Dermis microvascular lymphatic vessel endothelial cell (primary cell): ENCODE measurements around the gene DEPDC1B. TPM values are rescaled to one million over a fixed set of nuclear protein-coding genes. Genes with fewer than 3 reads are reported as not detected.
"Not testable (repeated sequence)": the region's sequence is repeated elsewhere in the genome, so short reads cannot be mapped to it uniquely, and the experiment has no call there.

Experiments used
- DNase-seq, 2 donors: peaks; one replicate each; pipeline versions ENCODE4 v3.0.0 to v3.0.0-alpha.2; 2010; ENCODE audit warnings: low read depth in 2 of 2
- total RNA-seq: library from RNA; depleted of rRNA; stranded (reverse); fragments of >200 nt; gene quantifications from 2 replicates; pipeline ENCODE4 v1.2.1, GENCODE V29; 2014

DEPDC1B gene
- total RNA-seq, 1 donor from 2014 or later = 9.9 TPM

DNA sequence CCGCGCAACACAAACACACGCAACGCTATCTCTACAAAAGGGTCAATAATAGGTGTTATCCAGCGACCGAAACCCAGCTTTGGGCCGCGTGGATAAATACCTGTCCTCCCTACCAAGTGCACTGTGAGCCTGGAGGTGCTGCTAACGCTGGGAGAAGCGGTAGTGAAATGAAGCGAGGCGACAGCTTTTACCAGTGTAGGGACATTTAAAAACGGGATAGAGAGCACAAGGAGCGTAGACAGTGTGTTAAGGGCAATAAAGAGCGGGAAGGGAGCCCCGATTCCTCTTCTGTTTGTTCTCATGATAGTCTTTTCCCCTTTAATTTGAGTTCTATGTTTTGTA is 421 bp upstream of the DEPDC1B start:
- DNase-seq = peak in 1 of 2 donors; percentile 21

DNA sequence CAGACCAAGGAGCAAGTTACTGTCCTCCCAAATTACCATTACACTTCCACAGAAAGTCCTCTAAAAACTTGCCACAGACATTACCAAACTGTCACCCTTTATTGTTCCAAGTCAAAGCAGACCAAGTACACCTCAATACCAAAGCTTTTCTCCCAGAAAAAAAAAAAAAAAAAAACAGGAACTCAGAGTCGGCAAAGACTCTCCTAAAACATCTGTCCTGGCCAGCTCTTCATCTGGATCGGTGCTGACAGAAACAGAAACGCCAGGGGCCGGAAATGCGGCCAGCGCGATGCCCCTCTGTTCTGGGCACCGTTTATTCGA is 718 bp downstream of the DEPDC1B start:
- no peak for DNase-seq

DNA sequence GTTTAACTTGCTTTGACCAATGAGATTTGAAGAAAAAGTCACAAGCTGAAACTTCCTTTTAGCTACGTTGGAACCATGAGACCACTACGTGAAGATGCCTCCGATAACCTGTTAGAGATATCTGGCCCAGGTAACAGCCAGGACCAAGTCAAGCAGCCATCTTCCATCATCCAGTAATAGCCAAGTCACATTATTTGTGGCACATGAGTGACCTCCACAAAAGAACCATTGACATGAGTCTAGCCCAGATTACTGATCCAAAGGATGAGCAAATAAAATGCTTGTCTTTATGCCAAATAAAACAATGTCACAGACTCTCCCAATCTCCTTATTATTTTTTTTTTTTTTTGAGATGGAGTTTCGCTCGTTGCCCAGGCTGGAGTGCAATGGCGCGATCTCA is 1.6 kb downstream of the DEPDC1B start:
- DNase-seq = no peak

DNA sequence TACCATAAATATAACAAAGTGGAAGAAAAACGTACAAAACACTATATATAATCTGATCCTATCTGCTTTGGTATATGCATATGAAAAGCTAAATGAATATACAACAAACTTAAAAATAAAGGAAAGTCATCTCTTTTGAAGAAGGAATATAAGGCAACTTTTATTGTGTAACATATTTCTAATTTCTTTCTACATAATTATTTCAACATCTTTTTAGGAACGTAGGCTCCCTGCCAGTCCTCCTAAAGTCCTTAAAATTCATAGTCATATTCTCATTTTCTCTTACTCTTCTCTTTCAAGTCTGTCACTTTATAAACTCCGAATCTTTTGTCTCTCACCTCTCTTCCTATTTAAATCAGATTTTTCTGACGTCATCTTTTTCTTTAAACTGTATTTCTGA is 9.6 kb downstream of the DEPDC1B start:
- no peak for DNase-seq

DNA sequence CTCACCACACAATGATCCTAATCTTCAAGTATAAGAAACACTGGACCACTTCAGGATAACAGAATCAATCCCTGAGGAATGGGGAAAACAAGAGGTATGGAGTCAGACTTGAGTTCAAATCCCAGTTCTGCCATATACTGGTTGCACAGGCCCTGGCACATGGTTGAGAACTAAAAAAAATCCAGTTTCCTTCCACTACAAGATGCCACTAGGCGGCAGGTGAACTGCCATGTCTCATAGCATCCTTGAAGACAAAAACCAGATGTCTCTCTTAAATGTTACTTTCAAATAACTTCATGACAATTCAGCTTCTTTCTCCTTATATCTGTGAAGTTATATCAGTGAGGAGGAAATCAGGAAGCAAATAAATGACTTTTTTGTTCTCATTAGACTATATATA is 11.0 kb downstream of the DEPDC1B start:
- DNase-seq = no peak

DNA sequence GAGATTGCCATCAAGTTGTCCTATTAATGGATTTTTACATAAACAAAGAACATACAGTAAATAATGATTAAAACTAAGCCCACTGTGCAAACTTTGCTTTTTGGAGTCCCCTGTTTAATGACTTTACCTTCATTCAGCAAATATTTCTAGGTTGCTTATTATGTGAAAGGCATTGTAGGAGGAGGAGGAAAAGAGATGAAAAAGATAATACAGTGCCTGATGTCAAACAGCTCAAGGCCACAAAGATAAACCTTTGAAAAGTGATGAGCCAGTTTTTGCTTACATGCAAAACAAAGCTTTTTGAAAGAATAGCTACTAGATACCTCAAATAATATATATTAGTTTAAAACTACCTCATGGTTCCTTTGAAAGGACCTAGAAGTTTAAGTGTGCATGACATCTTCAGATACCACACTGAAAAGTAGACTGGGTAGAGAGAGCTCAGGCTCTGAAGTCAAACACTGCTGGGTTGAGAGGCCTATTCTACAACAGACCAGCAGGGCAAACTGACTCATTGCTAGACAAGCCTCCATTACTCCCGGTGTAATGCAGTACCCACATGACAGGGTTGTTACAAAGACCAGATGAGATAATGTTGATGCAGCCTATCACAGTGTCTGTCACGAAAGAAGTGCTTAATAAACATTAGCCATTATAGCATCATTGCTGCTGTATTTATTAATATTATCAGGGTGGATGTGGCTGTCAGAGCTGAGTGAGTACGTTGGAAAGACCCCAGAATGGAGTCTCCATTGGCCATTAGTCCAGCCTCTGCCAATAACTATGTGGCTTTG is 11.8 kb downstream of the DEPDC1B start:
- peak; percentile 23 to 36 for DNase-seq

DNA sequence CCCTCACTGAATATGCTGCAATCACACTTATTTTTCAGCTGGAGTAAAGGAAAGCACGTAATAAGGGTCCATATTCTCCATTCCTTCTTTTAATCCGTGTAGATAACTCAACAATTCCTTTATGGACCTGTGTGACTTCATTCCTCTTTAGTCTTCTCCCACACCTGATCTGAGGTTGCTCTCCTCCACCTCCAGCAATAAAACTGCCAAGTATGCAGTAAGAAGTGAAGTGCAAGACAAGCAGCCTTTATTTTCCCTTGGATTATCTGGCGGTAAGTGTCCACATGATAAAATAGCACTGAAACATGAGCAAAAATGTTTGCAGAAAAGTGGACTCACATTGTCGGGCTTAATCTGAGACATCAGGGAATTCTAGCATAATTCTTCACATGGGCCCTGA is 13.8 kb downstream of the DEPDC1B start:
- no peak for DNase-seq

DNA sequence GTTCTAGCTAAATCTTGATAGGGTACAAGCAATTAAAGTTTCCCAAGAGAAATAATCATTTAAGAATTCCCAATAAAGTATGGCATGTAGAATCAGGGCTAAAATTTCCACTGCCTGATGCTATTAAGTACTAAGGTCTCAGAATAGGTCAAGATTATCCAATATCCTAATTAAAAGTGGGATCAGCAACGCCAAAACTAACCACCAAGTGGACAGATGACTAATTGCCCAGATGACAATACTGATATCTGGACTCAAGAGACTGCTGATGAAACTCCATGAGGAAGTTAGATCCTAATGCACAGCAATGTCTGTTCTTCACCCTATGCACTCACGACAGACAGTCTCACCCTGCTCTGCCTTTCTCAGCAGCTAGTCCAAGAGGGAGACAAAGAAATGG is 14.3 kb downstream of the DEPDC1B start:
- no peak for DNase-seq

DNA sequence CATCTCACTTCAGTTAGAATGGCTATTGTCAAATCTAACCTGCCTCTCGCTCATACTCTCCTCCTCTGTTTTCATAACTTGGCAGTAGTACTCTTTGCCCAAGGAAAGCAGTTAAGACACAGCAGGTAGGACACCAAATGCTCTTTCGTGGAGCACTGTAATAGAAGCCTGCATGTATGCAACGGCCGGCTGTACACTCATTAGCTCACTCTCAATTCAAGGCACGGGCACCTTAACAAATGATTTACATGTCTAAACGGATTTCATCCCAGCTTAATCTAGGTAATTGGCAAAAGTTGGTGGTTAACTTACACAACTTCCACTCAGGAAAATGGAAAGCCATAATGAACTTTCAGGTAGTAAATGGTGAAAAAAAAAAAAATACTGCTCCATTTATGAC is 14.9 kb downstream of the DEPDC1B start:
- DNase-seq = no peak

DNA sequence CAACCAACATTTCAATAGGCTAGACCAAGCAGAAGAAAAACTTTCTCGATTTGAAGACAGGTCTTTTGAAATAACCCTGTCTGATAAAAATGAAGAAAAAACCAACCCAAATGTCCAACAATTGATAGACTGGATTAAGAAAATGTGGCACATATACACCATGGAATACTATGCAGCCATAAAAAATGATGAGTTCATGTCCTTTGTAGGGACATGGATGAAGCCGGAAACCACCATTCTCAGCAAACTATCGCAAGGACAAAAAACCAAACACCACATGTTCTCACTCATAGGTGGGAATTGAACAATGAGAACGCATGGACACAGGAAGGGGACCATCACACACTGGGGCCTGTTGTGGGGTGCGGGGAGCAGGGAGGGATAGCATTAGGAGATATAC is 18.0 kb downstream of the DEPDC1B start:
- DNase-seq = not testable (repeated sequence)

DNA sequence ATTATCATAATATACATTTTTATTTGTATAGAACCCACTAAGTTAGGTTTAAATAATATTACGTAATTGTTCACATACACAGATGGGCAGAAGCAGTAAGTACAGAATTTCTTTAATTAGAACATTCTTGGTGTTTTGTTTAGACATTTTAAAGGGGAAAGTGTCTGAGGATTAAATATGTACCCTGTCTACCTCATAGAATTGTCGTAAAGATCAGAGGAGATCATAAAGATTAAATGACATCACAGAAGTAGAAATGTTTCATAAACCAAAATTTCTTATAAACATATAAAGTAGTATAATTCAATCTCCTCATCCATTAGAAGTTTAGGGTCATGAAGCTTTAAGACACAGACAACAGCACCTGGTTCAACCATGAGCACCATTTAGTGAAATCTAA is 20.1 kb downstream of the DEPDC1B start:
- no peak for DNase-seq

DNA sequence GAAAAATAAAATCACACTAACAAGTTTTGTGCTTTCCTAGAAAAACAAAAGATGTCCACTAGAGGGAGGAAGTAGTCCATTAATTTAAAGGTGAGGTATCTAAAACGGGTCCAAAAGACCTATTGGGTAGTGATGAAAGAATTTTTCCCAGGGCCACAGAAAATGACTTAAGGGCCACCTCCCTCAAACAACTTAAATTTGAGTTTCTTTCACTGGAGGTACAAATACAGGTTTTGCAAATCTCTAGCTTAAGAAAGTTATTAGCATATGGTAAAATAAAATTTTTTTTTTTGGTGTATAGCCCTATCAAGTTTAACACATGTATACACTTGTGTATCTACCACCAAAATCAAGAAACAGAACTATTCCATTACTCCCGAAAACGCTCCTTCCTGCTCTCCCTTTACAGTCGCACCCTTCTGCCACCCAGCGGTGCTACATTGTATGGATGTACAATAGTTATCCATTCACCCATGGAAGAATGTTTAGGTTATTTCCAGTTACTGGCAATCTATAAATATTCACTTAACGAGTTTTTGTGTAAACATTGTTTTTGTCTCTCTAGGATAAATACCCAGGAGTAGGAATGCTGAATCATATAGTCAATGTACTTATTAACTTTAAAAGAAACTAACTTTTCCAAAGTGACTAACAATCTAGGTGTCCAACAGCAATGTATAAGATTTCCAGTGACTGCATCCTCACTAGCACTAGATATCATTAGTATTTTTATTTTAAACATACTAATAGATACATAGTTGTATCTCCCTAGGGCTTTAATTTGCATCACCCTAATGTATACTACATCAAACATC is 21.9 kb downstream of the DEPDC1B start:
- peak; percentile 40 to 55 for DNase-seq

DNA sequence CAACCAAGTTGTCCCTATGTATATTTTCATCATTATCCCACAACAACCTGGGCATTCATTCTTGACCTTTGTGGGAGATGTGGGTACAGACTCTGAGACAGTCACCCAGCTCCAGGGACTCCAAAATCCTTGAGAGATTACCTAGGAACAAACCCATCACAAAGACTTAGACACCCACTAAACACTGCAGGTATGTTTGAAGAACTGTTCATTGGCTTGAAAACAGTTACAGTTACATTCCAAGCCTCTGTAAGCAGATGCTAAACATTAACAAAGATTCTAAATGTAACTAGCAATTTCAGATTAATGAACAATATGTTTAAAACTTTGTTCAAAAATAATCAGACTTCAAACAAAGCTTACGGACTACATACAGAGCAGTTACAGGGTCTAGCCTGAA is 24.7 kb downstream of the DEPDC1B start:
- DNase-seq = no peak

DNA sequence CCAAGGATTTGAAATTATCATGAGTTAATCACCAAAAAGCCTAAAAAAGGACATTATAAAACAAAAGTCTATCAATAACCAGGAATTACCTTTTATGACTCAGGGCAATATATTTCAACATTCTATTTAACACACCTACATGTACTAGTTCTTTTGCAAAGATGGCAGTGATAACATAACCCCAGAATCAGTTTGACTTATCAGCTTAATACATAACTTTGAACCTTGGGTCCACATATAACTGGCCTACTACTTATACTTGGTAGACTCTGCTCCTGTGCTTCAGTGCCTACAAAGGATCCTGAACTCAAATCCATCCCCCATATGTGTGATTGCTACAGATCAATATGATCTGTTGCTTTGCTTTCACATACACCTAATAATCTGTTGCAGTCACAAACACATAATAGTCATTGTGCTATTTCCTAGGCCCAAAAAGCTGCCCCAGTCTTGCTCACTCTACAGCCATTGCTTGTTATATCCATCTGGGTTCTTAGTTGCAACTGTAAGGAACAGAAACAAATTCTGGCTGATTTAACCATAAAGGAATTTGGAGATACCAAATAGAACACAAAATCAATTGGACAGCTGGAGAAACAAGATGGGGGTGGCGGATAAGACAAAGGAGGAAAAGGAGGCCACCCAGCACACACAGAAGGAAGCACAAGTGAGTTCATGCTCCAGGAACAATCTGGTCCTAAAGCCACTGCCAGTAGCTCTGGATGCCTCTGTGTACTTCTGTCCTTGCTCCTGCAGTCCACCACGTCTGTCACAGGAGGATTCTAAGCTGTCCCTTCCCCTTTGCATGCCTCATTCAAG is 25.5 kb downstream of the DEPDC1B start:
- no peak for DNase-seq

DNA sequence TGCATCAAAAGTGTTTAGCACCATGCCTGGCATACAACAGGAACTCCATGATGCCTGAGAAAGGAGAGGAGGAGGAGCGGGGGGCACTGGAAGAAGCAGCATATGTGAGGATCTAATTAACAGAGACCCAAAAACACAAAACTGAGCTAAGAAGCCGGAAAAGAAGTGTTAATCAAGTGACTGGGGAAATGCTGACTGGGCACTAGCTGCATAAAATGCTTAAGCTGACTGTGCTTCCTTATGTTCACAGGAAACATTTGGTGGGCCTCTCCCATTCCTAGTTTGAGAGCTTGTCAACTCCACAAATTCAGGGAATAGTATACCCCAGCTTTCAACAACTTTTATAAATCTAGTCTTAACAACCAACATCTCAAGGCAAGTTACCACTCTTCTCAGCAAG is 26.6 kb downstream of the DEPDC1B start:
- no peak for DNase-seq

DNA sequence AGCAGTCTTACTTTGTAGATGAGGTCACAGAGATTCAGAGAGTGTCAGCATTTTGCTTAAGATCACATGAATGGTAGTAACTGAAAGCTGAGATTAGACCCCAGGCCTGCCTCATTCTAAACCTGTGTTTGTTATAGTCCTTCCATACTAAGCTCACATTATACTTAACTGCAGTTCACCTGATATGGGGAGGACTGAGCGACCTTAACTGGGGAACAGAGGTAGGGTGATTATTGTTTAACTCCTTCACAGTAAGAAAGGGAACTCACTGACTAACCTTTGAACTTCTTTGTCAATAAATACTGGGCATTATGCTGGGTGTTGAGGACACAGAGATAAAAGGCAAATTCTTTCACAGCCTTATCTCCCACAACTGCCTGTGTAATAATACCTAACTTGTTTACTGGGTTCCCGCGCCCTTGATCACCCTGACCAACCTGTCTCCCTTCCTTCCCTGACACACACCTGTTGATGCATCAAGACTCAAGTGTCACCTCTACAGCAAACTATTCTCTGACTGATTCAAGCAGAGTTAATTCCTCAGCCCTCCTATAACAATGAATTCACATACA is 27.2 kb downstream of the DEPDC1B start:
- no peak for DNase-seq

DNA sequence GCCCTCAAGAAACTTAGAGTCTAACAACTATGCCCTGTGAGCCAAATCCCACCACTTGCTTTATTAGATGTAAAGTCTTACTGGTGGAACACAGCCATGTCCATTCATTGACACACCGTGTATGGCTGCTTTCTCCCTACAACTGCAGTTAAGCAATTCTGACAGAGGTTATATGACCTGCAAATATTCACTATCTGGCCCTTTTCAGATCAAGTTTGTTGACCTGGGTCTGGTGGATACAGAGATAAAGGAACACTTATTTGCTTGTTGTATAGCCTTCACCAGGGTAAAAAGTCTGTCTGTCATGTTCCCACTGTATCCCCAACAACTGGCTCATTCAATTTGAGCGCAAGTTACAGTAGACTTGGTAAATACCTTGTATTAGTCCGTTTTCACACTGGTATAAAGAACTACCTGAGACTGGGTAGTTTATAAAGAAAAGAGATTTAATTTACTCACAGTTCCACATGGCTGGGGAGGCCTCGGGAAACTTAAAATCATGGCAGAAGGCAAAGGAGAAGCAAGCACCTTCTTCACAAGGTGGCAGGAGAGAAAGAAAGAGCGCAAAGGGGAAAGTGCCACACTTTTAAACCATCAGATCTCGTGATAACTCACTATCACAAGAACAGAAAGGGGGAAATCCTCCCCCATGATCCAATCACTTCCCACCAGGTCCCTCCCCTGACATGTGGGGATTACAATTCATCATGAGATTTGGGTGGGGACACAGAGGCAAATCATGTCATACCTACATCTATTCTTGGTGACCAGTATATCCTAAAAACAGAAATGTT is 27.9 kb downstream of the DEPDC1B start:
- no peak for DNase-seq

DNA sequence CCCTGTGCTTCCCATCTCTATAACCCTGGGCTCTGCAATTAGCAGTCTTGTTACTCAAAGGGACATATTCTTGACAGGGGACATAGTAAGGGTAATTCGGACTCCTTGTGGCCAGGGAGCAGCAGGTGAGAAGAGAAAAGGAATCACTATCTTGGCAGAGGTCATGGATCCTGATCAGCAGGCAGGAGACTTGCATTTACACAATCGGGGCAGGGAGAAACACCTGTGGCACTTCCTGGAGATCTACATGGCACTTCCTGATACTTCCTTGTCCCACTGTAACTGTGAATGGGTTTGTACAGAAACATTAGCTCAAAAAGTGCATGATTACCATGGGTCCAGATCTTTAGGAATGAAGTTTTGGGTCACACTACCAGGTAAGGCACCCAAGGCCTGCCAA is 29.2 kb downstream of the DEPDC1B start:
- no peak for DNase-seq

DNA sequence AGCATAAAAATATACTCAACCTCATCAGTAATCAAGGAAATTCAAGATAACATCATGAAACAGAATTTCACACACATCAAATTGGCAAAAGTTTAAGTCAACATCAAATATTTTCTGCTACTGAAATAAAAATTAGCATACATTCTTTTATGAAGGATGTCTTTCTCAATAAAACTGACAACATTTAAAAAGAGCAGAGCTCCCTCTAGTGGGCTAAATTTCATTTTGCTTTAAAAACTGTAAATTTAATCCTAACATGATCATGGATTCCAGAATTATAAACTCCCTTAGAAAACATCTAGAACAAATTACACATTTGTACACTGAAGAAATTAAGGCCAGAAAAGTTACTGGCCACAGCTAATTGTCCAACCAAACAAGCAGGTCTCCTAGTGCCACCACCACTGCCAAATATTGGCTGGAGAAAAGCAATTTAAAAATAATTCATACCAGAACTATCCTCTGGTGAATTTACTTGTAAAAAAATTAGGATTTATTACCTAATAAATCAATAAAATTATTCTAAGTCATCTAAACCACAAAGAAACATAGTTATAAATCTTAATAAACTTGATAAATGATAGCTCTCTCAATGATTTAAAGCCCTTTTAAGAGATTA is 31.2 kb downstream of the DEPDC1B start:
- DNase-seq = peak; percentile 39 to 51

DNA sequence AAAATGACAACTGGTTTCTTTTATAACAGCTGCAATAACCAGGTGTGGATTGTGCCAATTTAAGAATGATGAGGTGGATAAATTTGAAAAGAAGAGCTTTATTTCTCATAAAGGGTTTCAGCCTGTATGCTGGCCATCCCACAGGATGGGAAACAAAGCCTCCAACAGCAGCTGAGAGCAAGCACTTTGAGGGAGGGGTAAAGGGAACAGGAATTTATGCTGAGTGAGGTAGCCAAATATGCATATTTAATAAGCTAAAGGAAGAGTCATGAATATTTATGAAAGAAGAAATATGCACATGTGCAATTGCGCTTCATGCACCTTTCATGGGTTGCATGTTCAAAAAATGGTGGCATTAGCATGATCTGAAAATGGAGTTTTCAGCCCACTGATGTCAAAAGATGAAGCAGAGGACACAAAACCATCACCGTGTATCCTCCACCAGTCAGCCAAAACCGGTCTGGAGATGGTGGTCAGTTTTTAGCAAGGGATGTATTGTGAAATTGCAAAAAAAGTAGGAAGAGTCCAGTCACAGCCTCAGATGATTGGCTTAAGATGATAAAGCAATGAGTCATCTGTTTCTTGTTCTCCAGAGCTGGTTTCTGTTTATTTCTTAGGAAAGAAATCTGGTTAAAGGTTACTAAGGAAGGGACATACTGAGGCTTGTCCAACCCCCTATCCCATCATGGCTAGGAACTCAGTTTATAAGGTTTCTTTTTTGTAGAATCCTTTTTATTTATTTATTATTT is 47.9 kb downstream of the DEPDC1B start:
- DNase-seq = peak in 1 of 2 donors; percentile 10
